NCI-H1694 treated with DMSO at 0.1 percent for 48 hours (cell line): ENCODE results near the gene INHBB.

Source experiments
- DNase-seq: peaks from one replicate; lab custom pipeline; 2025; lab: John Stamatoyannopoulos, UW

The INHBB gene

DNA sequence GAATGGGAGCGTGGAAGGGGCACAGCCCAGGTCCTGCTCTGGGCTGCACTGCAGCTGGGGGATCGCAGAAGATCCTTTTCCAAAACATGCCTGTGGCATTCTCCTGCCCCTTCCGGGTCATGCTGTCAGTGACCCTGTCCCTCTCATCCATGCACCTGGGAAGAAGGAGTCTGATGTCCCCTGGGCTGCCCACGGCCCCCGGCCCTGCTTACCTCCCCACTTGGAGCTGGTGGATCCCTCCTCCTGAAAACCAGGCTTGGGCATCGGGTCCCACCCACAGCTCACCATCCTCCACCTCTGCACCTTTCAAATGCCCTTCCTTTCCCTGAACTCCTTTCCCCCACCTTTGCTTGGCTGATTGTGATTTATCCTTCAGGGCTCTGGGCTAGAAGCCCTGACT, 11.8 kb downstream of the INHBB start:
- no peak for DNase-seq

GRCh38 chr2:120358734-120359465, 13.0 kb downstream of the INHBB start:
- no peak for DNase-seq

DNA sequence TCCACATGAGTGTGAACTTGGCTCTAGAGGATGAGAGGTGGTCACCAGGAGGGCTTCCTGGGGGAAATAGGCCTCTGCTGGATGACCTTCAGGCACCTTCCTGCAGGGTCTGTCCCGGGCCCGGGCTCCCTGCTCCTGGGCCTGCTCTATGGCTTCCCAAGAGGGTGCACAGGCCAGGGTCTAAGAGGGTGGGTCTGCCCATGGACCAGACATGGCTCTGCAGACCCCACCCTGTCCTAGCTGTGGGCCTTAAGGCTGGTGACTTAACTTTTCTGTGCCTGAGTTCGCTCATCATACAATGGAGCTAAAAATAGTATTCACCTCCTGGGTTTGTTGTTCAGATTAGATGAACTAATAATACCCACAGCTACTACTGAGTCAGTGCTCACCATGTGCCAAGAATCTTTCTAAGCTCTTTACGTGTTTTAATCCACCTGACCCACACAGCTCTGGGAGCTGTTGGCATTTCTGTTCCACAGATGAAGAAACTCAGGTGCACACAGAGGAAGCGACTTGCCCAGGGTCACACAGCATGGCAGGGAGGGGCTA, 14.4 kb downstream of the INHBB start:
- no peak for DNase-seq

DNA sequence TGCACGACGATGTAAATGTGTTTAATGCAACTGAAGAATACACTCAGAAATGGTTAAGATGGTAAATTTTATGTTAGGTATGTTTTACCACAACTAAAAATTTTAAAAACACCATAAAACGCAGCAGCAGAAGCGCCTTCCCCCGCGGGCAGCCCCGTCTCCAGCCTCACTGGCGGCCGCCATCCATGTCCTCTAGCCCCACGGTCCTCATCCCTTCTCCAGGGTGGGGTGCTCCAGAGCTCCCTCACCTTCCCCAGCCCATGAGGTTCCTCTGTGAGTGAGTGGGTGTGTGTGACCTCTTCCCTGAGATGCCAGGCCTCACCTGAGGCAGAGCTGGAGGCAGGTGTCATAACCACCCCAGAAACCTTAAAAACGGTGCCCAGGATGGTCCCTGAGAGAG, 17.0 kb downstream of the INHBB start:
- DNase-seq = no peak

DNA sequence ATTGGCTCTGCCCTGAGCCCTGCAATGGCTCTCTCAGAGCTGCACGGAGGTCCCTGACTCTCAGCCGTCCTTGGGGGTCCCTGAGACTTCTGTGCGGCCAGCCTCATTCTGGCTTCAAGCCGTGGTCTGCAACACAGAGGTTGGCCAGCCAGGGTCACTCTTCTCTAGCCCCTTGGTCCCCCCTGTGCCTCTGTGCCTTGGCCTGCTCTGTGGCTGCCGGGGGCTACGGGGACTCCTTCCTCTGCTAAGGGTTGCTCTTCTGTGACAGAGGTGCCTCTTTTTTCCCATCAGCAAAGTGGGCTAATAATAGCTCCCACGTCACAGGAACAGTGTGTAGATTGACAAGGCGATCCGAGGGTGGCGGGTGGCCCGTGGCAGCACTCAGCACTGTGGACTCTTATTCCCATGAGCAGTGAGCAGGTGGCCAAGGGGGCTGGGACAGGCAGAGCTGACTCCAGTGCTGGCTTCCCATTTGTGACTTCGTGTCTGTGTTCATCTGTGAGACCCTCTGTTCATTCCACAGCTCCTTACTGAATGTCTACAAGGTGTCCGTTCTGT, 19.4 kb downstream of the INHBB start:
- no peak for DNase-seq

DNA sequence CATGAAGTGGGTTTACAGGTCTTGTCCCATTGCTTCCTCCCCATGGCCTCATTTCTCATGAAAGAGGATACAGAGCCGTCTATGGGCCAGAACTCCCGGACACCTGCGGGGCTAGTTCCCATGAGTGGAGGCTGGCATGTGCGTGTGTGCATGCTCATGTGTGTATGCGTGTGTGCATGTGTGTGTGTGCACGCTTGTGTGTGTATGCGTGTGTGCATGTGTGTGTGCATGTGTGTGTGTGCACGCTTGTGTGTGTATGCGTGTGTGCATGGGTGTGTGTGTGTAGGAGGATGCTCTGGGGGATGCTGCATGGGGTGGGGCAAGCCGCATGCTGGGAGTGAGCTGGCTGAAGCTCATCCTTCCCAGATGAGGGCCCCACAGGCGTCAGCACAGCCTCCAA, 20.8 kb downstream of the INHBB start:
- no peak for DNase-seq

DNA sequence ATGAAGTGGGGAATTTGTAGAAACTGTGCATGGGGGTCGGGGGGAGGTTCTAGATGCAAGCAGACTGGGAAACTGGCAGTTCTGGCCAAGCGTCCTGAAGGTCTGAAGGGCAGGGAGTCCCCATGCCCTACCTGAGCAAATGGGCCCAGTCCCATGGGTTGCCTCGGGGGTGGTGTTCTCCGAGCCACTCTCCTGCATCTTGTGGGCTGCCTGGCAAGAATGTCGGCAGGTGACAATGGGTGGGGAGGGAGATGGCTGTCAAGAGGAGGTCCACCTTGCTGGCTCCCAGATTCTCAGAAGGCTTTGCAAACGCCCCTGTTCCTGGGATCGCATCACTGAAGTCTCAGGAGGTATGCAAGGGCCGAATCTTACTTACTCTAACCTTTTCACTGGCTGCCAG, 21.3 kb downstream of the INHBB start:
- DNase-seq = no peak

GRCh38 chr2:120367649-120368048, 21.7 kb downstream of the INHBB start:
- DNase-seq = no peak

GRCh38 chr2:120368086-120368485, 22.1 kb downstream of the INHBB start:
- no peak for DNase-seq

- DNase-seq = no peak
These were observed 23.3 kb downstream of the INHBB start for GRCh38 chr2:120369250-120369649.

- no peak for DNase-seq
These were observed 26.2 kb downstream of the INHBB start for GRCh38 chr2:120371969-120372625.

- no peak for DNase-seq
These were observed 26.9 kb downstream of the INHBB start for GRCh38 chr2:120372816-120373215.

DNA sequence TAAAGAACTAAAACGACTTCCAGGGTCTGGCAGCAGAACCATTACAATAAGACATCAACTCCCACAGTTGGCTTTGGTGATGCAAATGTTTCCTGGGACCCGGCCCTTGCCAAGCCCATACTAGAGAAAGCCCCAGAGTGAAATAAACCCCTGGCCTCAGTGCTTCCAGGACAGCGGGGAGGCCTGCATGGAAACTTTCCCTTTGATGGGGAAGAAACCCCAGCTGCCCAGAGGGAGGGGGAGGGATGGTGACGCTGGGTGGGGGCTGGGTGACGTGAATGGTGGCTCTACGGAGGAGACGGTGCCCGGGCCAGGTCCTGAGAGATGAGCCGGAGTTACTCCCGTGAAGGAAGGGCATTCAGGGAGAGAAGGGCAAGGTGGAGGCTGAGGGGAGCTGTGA, 27.5 kb downstream of the INHBB start:
- DNase-seq = no peak

- no peak for DNase-seq
These were observed 28.9 kb downstream of the INHBB start for GRCh38 chr2:120374821-120375220.

DNA sequence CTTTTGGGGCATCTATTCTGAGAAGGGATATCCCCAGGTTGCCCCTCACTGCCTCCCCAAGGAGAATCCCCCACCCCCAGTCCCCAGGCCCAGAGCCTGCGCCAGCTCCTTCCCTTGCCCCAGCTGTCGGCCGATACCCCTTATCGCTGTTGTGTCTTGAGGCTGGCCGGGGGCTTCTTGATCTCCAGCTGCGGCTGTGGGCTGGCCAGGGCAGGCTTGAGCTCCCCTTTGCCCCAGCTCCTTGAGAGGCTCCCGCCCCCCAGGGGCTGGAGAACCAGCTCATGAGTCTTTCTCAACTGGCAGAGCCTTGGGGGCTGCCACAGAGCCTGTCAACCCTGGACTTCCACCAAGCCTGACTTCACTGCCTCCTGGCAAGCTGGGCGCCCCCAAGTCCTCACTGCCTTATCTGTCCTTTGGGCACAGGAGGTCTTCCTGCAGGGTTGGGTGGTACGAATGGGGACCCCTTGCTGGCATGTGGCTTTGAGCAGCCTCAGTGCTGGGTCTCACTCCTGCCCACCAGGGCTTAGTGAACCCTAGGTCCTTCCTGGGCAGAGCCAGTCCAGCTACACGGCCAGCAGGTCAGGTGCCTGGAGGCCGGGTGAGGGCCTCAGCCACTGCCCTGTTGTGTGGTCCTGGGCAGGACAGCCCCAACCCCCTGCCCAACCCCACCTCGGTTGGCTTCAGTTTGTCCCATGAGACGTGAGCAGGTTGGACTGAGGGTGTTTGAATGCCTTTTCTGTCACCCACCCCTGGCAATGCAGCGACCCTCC, 29.5 kb downstream of the INHBB start:
- DNase-seq = no peak

GRCh38 chr2:120376101-120376500, 30.2 kb downstream of the INHBB start:
- DNase-seq = no peak

GRCh38 chr2:120376679-120377640, 31.0 kb downstream of the INHBB start:
- no peak for DNase-seq

DNA sequence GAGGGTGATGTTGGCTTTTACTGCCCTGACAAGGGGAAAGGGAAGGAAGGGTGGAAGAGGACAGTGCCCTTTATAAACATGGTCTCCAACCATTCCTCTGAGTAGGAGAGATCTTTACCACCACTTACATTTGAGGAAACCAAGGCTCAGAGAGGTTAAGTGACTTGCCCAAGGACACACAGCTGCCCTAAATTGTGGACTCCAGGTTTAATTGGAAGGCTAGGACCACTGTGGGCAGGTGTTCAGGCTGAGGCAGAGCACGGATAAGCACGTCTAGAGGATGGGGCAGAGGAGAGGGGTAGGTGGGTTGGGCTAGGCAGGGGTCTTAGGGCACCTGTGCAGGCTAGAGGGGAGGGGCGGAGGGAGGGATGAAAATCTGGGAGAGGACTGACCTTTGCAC, 32.7 kb downstream of the INHBB start:
- DNase-seq = no peak

GRCh38 chr2:120379916-120380893, 34.3 kb downstream of the INHBB start:
- DNase-seq = no peak

DNA sequence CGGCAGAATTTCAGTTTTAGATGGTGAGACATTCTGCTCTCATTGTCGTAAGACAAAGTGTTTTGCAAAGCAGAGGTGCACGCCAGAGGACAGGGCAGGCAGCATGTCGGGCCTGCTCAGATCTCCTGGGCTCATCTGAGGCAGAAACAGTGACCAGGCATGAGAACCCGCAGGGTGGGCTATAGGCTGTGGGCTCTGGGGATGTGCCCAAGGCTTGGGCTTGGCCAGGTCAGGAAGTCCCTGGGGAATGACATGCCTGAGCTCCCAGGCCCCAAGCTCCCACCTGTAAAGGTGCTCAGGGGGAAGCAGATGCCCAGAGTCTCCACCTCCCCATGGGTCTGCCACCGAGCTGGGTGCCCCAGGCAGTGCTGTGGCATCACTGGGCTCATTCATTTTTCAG, 35.3 kb downstream of the INHBB start:
- no peak for DNase-seq
